ENCODE data around the gene TFDP1. TPM values are rescaled to one million over a fixed set of nuclear protein-coding genes. Genes with fewer than 3 reads are reported as not detected.
A peak's percentile ranks its signal among the peaks of the same experiment; 100 is the strongest.

TFDP1 gene
- total and polyA plus RNA-seq, 12 donors = 16.4 to 51.4 (median 37.5) TPM

DNA sequence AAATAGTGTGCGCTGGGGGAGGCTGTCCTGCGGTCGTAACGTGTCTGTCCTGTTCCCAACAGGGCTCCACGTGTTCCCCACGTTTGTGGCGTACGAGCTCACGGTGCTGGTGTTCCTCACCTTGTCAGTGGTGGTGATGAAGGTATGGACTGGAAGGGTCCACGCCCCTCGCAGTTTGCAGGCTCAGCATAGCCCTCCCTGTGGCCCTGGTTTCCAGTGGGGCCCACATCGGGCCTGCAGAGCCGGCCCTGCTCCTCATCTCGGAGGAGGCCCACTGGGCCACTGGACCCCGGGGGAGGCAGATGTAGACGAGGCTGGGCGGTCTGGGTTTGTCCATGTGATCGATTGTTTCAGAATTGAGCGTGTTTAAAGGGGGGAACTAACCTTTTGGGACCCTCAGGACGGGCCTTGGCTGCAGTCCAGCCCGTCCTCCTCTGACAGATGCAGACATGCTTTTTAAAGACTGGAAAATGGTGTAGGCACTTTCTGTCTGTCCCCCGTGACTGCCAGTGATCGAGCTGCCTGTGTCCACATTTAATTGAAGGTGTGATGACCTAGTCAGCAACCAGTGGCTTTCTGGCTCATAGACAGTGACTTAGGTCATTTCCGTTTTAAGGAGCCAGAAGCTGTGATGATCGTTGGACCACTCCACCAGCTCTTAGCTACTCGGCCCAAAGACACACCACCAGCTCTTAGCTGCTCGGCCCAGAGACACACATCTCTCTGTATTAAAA, 37.1 kb upstream of the TFDP1 start:
- peaks cover 20 to 46% (median 35%) of the 10 kb centered on the region in 9 donors for H3K4me1 ChIP-seq
- 69 to 70% methylated on average over 27 of the region's 27 CpGs for WGBS, 2 donors
- intact Hi-C loops (cut with DNase I) = loop anchor here in 2 of 10 donors (5.0 kb wide), 2 partner anchors 40 to 55 kb away; partner anchors contain the start of gene DCUN1D2 (in 1 of the 2)
- DNase-seq (peak in 1 of 2 donors; percentile 55), ATAC-seq (peak; percentile 51 to 77 (median 69))
- peak overlapping the region in 2 of 10 donors; percentile 33 to 36 for H3K4me3 ChIP-seq
- peak overlapping the region; percentile 18 to 83 (median 60) for H3K27ac ChIP-seq
- H3K9me3 ChIP-seq = no peaks in the 10 kb centered on the region
- H3K27me3 ChIP-seq = no peaks in the 10 kb centered on the region
- TF ChIP-seq, protein P1, sequence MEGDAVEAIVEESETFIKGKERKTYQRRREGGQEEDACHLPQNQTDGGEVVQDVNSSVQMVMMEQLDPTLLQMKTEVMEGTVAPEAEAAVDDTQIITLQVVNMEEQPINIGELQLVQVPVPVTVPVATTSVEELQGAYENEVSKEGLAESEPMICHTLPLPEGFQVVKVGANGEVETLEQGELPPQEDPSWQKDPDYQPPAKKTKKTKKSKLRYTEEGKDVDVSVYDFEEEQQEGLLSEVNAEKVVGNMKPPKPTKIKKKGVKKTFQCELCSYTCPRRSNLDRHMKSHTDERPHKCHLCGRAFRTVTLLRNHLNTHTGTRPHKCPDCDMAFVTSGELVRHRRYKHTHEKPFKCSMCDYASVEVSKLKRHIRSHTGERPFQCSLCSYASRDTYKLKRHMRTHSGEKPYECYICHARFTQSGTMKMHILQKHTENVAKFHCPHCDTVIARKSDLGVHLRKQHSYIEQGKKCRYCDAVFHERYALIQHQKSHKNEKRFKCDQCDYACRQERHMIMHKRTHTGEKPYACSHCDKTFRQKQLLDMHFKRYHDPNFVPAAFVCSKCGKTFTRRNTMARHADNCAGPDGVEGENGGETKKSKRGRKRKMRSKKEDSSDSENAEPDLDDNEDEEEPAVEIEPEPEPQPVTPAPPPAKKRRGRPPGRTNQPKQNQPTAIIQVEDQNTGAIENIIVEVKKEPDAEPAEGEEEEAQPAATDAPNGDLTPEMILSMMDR (IDR thresholded peaks at IDR 0.05) = no peak
- peaks cover 0 to 78% (median 6%) of the 10 kb centered on the region in 9 donors for H3K36me3 ChIP-seq

DNA sequence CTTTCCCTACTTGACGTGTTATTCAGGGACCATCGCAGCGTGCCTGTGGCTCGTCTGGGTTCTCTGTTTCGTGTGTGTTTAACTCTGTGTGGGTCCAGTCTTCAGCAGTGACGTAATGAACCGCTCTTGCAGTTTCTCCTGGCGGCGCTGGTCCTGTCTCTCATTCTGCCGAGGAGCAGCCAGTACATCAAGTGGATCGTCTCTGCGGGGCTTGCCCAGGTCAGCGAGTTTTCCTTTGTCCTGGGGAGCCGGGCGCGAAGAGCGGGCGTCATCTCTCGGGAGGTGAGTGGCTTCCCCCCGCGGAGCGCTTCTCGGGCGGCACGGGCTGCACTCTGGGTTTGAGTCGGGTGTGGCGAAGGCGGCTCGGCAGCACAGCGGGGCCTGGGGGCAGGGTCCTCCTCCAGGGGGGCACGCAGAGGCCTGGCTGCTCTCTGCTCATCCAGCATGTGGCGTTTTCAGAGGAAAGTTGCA, 36.3 kb upstream of the TFDP1 start:
- H3K27me3 ChIP-seq = no peaks in the 10 kb centered on the region
- peaks cover 0 to 80% (median 6%) of the 10 kb centered on the region in 9 donors for H3K36me3 ChIP-seq
- ATAC-seq (peak in 1 of 8 donors; percentile 29), DNase-seq (no peak)
- peaks cover 20 to 49% (median 39%) of the 10 kb centered on the region in 9 donors for H3K4me1 ChIP-seq
- WGBS, 2 donors = 83 to 90% methylated on average over 32 of the region's 32 CpGs
- H3K27ac ChIP-seq = peak overlapping the region in 7 of 10 donors; percentile 18 to 75 (median 62)
- H3K9me3 ChIP-seq = no peaks in the 10 kb centered on the region
- peak overlapping the region in 5 of 10 donors; percentile 8 to 34 (median 33) for H3K4me3 ChIP-seq
- intact Hi-C loops (cut with DNase I) = loop anchor here in 2 of 10 donors (5.0 kb wide), 2 partner anchors 41 to 56 kb away; partner anchors contain the start of gene DCUN1D2 (in 1 of the 2)
- TF ChIP-seq, protein P1 (IDR thresholded peaks at IDR 0.05) = no peak

DNA sequence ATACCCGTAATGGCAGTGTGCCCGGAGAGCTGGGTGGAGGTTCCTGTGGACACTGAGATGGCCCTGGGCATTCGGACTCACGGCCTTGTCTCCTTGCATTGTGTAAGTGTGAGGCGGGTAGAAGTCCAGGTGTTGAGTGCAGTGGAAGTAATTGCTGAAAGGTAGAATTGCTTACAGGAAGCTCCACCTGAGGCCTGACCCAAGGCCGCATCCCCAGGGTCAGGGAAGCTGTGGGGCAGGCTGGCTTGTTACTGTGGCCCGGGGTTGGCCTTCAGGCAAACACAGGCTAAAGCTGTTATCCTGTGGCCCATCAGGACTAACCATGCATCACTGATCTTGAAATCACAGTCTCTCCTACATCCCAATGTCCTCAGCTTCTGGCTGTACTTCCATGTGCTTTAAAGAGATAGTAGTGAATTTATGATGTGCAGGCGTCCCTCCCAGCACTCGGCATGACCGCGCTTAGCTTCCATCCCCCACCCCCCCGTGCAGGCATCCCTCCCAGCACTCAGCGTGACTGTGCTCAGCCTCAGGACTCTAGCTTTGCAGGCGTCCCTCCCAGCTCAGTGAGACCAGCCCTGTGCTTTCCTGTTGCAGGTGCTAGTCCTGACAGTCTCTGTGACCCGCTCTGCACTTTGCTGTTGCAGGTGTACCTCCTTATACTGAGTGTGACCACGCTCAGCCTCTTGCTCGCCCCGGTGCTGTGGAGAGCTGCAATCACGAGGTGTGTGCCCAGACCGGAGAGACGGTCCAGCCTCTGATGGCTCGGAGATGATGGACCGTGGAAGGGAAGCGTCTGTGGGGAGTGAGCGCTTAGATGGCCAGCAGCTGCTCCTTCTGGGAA, 35.6 kb upstream of the TFDP1 start:
- Histone ChIP-seq H3K27ac (peak overlapping the region in 4 of 10 donors; percentile 59 to 75 (median 67)), H3K4me3 (peak overlapping the region in 2 of 10 donors; percentile 33), H3K27me3 (no peaks in the 10 kb centered on the region), H3K9me3 (no peaks in the 10 kb centered on the region), H3K4me1 (peaks cover 20 to 57% (median 39%) of the 10 kb centered on the region in 9 donors), H3K36me3 (peaks cover 0 to 80% (median 6%) of the 10 kb centered on the region in 9 donors)
- no peak for ATAC-seq
- TF ChIP-seq, protein P1 (IDR thresholded peaks at IDR 0.05) = no peak
- intact Hi-C loops (cut with DNase I) = loop anchor here in 2 of 10 donors (5.0 kb wide), 2 partner anchors 42 to 57 kb away; partner anchors contain the start of gene DCUN1D2 (in 1 of the 2)
- no peak for DNase-seq
- WGBS, 2 donors = 87% methylated on average over 25 of the region's 25 CpGs

DNA sequence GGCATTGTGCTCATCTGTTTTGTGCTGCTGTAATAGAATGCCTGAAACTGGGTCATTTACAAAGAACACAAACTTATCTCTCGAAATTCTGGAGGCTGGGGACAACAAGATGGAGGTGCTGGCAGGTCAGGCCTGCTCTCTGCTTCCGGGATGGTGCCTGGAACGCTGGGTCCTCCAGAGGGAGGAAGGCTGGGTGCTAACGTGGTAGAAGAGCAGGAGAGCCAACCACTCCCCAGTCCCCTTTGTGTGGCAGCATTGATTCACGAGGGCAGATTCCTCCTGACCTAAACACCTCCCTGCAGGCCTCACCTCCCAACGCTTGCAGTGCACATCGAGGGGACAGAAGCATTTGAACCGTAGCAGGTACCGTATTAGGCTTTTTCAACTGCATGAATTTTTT, 34.1 kb upstream of the TFDP1 start:
- no peak for DNase-seq
- peaks cover 0 to 67% (median 6%) of the 10 kb centered on the region in 9 donors for H3K36me3 ChIP-seq
- 90 to 92% methylated on average over 9 of the region's 9 CpGs for WGBS, 2 donors
- peaks cover 20 to 54% (median 32%) of the 10 kb centered on the region in 9 donors for H3K4me1 ChIP-seq
- no peak overlapping the region for H3K27ac ChIP-seq
- H3K27me3 ChIP-seq = no peaks in the 10 kb centered on the region
- no peak overlapping the region for H3K4me3 ChIP-seq
- TF ChIP-seq, protein P1 (IDR thresholded peaks at IDR 0.05) = no peak
- intact Hi-C loops (cut with DNase I) = loop anchor here in 1 of 10 donors (10.0 kb wide), 1 partner anchor 86 kb away; no protein-coding TSS in a partner anchor
- H3K9me3 ChIP-seq = no peaks in the 10 kb centered on the region
- no peak for ATAC-seq

Measured in heart right ventricle (tissue), 16 donors.